CD4-positive, alpha-beta T cell (primary cell): Measurements from ENCODE around the gene GPR107. TPM values are rescaled to one million over a fixed set of nuclear protein-coding genes. Genes with fewer than 3 reads are reported as not detected.

ENCODE experiments used
- ATAC-seq: fragments of 200-7000 bp; cut with Tn5 transposase; one replicate; pipeline ENCODE4 v1.10.0; 2022; ENCODE audit warnings: mild to moderate bottlenecking; ENCODE audit not compliant: poor library complexity
- CTCF ChIA-PET: fragments of 350-600 bp; sonication (Branson Sonifier 250); formaldehyde crosslinking; loops from one replicate; lab custom pipeline; 2021; ENCODE audit warnings: antibody characterized with exemption, inconsistent platforms; lab: Charles Lee
- POLR2A ChIA-PET: fragments of 350-600 bp; sonication (Branson Sonifier 250); formaldehyde crosslinking; loops from one replicate; lab custom pipeline; 2021; ENCODE audit warnings: antibody characterized with exemption, inconsistent platforms; lab: Charles Lee
- DNase-seq, 14 experiments: peaks; one replicate each; pipeline ENCODE4 v3.0.0-alpha.2; 2013 to 2020; ENCODE audit warnings: mixed read lengths in 2 of 14
- H3K27ac ChIP-seq, 2 donors: one replicate each; pipeline versions ENCODE4 v1.5.1 to v1.7.0; 2013; ENCODE audit warnings: low read length in 2 of 2, low read depth in 1 of 2, mild to moderate bottlenecking in 1 of 2
- H3K27me3 ChIP-seq, 2 experiments: 1 replicate in 1 of 2; 2 replicates in 1 of 2; pipeline versions ENCODE4 v1.6.1 to v1.7.0; 2013; ENCODE audit warnings: low read length in 2 of 2, control low read depth in 1 of 2, mild to moderate bottlenecking in 1 of 2, moderate library complexity in 1 of 2; ENCODE audit not compliant: insufficient read depth in 2 of 2, control insufficient read depth in 1 of 2
- H3K36me3 ChIP-seq: one replicate; pipeline ENCODE4 v1.6.1; 2013; ENCODE audit warnings: low read length, control low read depth; ENCODE audit not compliant: insufficient read depth
- H3K4me1 ChIP-seq: one replicate; pipeline ENCODE4 v1.6.1; 2013; ENCODE audit warnings: low read length, control low read depth; ENCODE audit not compliant: insufficient read depth
- H3K4me3 ChIP-seq: one replicate; pipeline ENCODE4 v1.5.1; 2013; ENCODE audit warnings: mild to moderate bottlenecking, low read length, moderate library complexity
- H3K9me3 ChIP-seq, 2 experiments: 1 replicate in 1 of 2; 2 replicates in 1 of 2; pipeline versions ENCODE4 v1.6.1 to v1.7.0; 2013; ENCODE audit warnings: low read length in 2 of 2, mild to moderate bottlenecking in 2 of 2, control low read depth in 1 of 2, moderate library complexity in 1 of 2; ENCODE audit not compliant: control insufficient read depth in 1 of 2, insufficient read depth in 1 of 2
- H3K27ac Mint-ChIP-seq: one replicate; pipeline ENCODE4 v1.8.0; 2020; ENCODE audit warnings: mixed read lengths
- H3K27me3 Mint-ChIP-seq: one replicate; pipeline ENCODE4 v1.8.0; 2021; ENCODE audit warnings: mixed read lengths
- H3K36me3 Mint-ChIP-seq: one replicate; pipeline ENCODE4 v1.8.0; 2021; ENCODE audit warnings: low read depth, mixed read lengths
- H3K4me1 Mint-ChIP-seq: one replicate; pipeline ENCODE4 v1.8.0; 2021; ENCODE audit warnings: low read depth, mixed read lengths
- H3K4me3 Mint-ChIP-seq: one replicate; pipeline ENCODE4 v1.8.0; 2020; ENCODE audit warnings: mild to moderate bottlenecking, mixed read lengths
- H3K9me3 Mint-ChIP-seq: one replicate; pipeline ENCODE4 v1.8.0; 2020; ENCODE audit warnings: mixed read lengths
- intact Hi-C, 2 experiments: fragments of 100-400 bp; cut with DNase I in 1 of 2; cut with micrococcal nuclease in 1 of 2; formaldehyde crosslinking; loops; one replicate each; pipeline versions ENCODE4 v1.15.1 to v1.9.0; 2023 to 2025; cut with DNase I, micrococcal nuclease
- total RNA-seq, 174 experiments: library from RNA in 2 of 174; stranded (reverse) in 2 of 174; gene quantifications; one replicate each; pipeline ENCODE4 v1.2.3 and lab custom pipeline; 2021 to 2026
- TF ChIP-seq, protein P1 (sequence below): fragments of 200-600 bp; IDR thresholded peaks from one replicate; pipeline ENCODE4 v1.8.0; 2022; ENCODE audit warnings: antibody characterized with exemption, mild to moderate bottlenecking

The GPR107 gene
- total RNA-seq, 2 experiments from 2014 or later, result 18.9 to 19.2 TPM

DNA sequence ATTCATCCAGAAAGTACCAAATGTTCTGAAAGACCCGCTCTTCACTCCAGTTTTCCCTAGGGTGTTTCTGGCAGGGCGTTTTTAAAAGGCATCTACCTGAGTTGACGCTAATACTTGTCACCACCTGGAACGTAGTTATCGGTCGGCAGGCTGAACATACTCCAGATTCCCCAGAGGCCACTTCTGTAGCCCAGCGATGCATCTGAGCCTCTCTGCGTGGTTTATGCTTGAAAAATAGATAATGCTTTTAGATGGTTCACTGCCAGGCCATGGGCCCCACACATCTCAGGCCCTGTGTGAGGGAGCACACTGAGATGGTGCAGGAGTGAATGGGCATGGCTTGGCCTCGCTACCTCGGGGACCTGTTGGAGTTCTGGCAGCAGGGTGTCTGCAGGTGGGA lies 85.5 kb downstream of the GPR107 start:
- Histone ChIP-seq H3K27ac (no peak overlapping the region), H3K4me1 (peaks cover 33% of the 10 kb centered on the region), H3K36me3 (peaks cover 7% of the 10 kb centered on the region), H3K4me3 (no peak overlapping the region), H3K27me3 (peaks cover 0 to 6% of the 10 kb centered on the region in 2 experiments), H3K9me3 (peaks cover 0 to 14% of the 10 kb centered on the region in 2 experiments)
- no peak overlapping the region for H3K4me3 Mint-ChIP-seq
- H3K9me3 Mint-ChIP-seq, result no peaks in the 10 kb centered on the region
- H3K27me3 Mint-ChIP-seq, result peaks cover 8% of the 10 kb centered on the region
- ATAC-seq (no peak), DNase-seq (no peak)
- H3K36me3 Mint-ChIP-seq, result peaks cover 20% of the 10 kb centered on the region
- TF ChIP-seq, protein P1, sequence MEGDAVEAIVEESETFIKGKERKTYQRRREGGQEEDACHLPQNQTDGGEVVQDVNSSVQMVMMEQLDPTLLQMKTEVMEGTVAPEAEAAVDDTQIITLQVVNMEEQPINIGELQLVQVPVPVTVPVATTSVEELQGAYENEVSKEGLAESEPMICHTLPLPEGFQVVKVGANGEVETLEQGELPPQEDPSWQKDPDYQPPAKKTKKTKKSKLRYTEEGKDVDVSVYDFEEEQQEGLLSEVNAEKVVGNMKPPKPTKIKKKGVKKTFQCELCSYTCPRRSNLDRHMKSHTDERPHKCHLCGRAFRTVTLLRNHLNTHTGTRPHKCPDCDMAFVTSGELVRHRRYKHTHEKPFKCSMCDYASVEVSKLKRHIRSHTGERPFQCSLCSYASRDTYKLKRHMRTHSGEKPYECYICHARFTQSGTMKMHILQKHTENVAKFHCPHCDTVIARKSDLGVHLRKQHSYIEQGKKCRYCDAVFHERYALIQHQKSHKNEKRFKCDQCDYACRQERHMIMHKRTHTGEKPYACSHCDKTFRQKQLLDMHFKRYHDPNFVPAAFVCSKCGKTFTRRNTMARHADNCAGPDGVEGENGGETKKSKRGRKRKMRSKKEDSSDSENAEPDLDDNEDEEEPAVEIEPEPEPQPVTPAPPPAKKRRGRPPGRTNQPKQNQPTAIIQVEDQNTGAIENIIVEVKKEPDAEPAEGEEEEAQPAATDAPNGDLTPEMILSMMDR, result no peak
- ChIA-PET POLR2A (interaction anchor here (1.1 kb wide), 1 partner anchor 11 kb away, joined by 5 read pairs; no protein-coding TSS in a partner anchor), CTCF (no interaction called here)
- intact Hi-C loops, result no loop called here
- peak overlapping the region; percentile 28 for H3K27ac Mint-ChIP-seq
- peaks cover 50% of the 10 kb centered on the region for H3K4me1 Mint-ChIP-seq

DNA sequence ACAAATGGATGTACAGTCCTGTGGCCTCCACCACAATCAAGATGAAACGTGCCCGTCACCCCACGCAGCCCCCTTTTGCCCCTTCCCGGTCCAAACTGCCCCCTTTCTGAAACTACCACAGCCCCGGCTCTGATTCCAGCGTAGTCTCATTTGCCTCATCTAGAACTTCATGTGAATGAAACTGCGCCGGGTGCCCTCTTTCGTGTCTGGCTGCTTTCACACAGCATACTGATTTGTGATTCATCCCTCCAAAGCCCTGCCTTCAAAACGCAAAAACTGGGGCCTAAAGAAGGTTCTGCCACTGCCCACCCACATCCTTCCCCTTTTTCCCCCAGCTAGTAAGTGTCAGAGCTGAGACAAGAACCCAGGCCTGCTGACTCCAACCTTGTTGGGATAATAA lies 87.0 kb downstream of the GPR107 start:
- Mint-ChIP-seq H3K27ac (no peak overlapping the region), H3K4me1 (peaks cover 44% of the 10 kb centered on the region), H3K9me3 (no peaks in the 10 kb centered on the region), H3K27me3 (peaks cover 16% of the 10 kb centered on the region), H3K4me3 (no peak overlapping the region), H3K36me3 (peaks cover 9% of the 10 kb centered on the region)
- no peak overlapping the region for H3K27ac ChIP-seq
- no peaks in the 10 kb centered on the region for H3K36me3 ChIP-seq
- ATAC-seq, result no peak
- peaks cover 33% of the 10 kb centered on the region for H3K4me1 ChIP-seq
- H3K4me3 ChIP-seq, result no peak overlapping the region
- ChIA-PET POLR2A (no interaction called here), CTCF (no interaction called here)
- DNase-seq, result peak in 2 of 14 experiments; percentile 22 to 41
- H3K27me3 ChIP-seq, result peaks cover 6 to 9% of the 10 kb centered on the region in 2 experiments
- TF ChIP-seq, protein P1, result no peak
- intact Hi-C loops, result no loop called here
- peaks cover 0 to 14% of the 10 kb centered on the region in 2 experiments for H3K9me3 ChIP-seq

DNA sequence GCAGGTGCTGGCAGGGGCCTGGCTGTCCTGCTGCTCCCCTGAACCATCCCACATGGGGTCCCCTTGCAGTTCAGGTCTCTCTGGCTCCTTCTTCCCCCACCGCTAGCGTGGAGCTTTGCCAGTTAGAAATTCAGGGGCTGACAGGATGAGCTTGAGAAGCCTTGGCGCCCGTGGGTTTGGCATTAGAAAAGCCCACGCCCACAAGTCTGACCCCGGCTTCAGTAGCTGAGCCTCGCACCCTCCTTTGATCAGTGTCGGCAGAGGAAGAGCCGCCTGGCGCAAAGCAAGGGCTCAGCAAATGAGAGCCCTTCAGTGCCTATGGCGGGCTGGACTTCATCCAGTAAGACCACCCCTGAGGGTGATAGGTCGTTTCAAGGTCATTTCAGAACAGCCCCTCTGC lies 88.3 kb downstream of the GPR107 start:
- Histone ChIP-seq H3K9me3 (peaks cover 0 to 7% of the 10 kb centered on the region in 2 experiments), H3K27me3 (peaks cover 6 to 9% of the 10 kb centered on the region in 2 experiments), H3K36me3 (no peaks in the 10 kb centered on the region), H3K27ac (no peak overlapping the region), H3K4me1 (peaks cover 27% of the 10 kb centered on the region), H3K4me3 (no peak overlapping the region)
- Mint-ChIP-seq H3K4me1 (peaks cover 44% of the 10 kb centered on the region), H3K36me3 (peaks cover 5% of the 10 kb centered on the region), H3K27me3 (peaks cover 26% of the 10 kb centered on the region), H3K4me3 (no peak overlapping the region), H3K27ac (no peak overlapping the region), H3K9me3 (no peaks in the 10 kb centered on the region)
- ATAC-seq (no peak), DNase-seq (no peak)
- ChIA-PET POLR2A (no interaction called here), CTCF (no interaction called here)
- intact Hi-C loops, result no loop called here
- TF ChIP-seq, protein P1, result no peak
